GM12874 (cell line): ENCODE results near the gene ANKS6.

Experiments
- TF ChIP-seq, protein P1 (sequence below): IDR thresholded peaks from 2 replicates; pipeline ENCODE4 v1.5.1; 2011; ENCODE audit warnings: low read depth, mild to moderate bottlenecking, control low read depth, low read length, moderate library complexity; ENCODE audit not compliant: insufficient read depth

The ANKS6 gene

GRCh38 chr9:98708933-98709911, 87.1 kb downstream of the ANKS6 start, which contains the start of gene GABBR2:
Gene GABBR2 (minus strand): TSS chr9:98708935. CDS start chr9:98708737, 198 bp downstream.
- TF ChIP-seq, protein P1, sequence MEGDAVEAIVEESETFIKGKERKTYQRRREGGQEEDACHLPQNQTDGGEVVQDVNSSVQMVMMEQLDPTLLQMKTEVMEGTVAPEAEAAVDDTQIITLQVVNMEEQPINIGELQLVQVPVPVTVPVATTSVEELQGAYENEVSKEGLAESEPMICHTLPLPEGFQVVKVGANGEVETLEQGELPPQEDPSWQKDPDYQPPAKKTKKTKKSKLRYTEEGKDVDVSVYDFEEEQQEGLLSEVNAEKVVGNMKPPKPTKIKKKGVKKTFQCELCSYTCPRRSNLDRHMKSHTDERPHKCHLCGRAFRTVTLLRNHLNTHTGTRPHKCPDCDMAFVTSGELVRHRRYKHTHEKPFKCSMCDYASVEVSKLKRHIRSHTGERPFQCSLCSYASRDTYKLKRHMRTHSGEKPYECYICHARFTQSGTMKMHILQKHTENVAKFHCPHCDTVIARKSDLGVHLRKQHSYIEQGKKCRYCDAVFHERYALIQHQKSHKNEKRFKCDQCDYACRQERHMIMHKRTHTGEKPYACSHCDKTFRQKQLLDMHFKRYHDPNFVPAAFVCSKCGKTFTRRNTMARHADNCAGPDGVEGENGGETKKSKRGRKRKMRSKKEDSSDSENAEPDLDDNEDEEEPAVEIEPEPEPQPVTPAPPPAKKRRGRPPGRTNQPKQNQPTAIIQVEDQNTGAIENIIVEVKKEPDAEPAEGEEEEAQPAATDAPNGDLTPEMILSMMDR: 0 out of 2 replicates have a peak, but pooled peaks have one; percentile 6

DNA sequence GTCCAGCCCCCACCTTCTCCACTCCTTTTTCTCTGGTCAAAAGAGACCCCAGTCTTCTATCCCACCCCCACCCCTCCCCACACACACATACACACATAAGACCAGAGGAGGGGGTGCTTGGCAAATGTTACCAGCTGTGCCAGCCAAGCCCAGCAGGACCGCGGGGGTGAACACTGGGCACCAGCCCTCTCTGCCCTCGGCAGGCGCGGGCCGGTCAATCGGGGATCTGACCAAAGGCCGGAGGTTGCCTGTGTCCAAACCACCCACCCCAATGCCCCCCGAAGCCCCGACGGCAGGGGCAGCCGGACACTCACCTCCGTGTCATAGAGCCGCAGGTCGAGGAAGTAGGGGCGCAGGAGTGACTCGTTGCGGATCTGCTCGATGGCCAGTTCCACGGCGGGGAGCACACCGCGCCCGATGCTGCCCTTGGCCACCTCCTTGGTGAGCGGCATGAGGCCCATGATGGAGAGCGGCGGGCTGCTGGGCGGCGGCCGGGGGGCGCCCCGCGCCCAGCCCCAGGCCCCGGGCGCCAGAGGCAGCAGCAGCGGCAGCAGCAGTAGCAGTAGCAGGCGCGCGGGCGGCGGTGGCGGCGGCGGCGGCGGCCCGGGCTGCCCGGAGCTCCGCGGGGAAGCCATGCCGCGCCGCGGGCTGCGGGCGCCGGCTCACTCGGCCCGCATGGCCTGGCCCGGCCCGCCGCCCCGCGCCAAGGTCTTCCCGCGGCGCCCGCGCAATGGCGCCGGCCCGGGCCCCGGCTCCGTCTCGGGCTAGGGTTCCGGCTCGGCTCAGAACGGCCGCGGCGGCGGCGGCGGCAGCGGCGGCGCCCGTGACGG, 88.0 kb downstream of the ANKS6 start:
- TF ChIP-seq, protein P1: no peak

GRCh38 chr9:98707166-98708102, 88.9 kb downstream of the ANKS6 start:
- TF ChIP-seq, protein P1: peak; percentile 58

- TF ChIP-seq, protein P1: no peak
Measured at GRCh38 chr9:98706651-98707165, 89.6 kb downstream of the ANKS6 start.

DNA sequence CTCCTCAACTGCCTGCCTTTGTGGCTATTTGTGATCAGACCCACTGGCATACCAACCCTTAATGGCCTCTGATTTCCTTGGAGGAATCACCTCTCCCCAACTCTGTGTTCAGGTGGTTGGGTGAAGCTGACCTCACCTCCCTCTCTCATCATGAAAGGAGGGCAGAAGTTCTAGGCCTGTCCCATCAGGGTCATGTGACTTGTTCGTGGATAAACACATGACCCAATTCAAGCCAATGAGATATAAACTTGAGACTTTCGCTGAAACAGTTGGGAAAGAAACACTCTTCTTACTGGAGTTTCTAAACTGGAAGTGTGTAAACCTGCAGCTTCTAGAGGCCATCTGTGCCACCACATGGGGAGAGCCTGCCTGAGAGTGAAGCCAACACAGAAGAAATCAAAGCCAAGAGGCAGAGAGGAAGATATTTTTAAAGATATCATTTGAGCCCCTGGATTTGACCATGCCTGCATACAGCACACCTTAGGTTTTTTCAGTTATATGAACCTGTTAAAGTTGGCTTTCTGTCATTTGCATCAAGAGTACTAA, 93.4 kb downstream of the ANKS6 start:
- TF ChIP-seq, protein P1: no peak

- TF ChIP-seq, protein P1: no peak
Measured at GRCh38 chr9:98702340-98702739, 94.0 kb downstream of the ANKS6 start.
